ENCODE results near the gene OR52A1. TPM values are rescaled to one million over a fixed set of nuclear protein-coding genes. Genes with fewer than 3 reads are reported as not detected.

OR52A1 gene
- total and polyA plus RNA-seq, 9 of the 15 experiments (the other 6 are each of a cell fraction or from before 2014, with no cell fraction given), result under 0.01 to 0.33 (median 0.13) TPM; not detected in 3

DNA sequence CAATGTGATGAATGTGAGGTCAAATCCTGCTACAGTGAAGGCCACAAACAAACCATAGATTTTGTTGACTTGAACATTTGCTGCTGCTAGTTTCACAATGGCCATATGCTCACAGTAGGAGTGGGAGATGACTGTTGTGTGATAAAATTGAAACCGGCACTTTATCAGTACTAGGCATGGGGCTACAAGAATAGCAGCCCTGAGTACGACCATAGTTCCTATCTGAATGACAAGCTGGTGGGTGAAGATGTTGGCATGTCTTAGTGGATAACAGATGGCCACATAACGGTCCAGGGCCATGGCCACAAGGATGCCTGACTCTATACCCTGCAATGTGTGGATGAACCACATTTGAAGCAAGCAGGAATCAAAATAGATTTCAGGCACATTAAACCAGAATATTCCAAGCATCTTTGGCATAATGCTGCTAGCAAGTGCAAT lies 2.8 kb downstream of the OR52A1 start (continued):
- TF ChIP-seq, protein P1, sequence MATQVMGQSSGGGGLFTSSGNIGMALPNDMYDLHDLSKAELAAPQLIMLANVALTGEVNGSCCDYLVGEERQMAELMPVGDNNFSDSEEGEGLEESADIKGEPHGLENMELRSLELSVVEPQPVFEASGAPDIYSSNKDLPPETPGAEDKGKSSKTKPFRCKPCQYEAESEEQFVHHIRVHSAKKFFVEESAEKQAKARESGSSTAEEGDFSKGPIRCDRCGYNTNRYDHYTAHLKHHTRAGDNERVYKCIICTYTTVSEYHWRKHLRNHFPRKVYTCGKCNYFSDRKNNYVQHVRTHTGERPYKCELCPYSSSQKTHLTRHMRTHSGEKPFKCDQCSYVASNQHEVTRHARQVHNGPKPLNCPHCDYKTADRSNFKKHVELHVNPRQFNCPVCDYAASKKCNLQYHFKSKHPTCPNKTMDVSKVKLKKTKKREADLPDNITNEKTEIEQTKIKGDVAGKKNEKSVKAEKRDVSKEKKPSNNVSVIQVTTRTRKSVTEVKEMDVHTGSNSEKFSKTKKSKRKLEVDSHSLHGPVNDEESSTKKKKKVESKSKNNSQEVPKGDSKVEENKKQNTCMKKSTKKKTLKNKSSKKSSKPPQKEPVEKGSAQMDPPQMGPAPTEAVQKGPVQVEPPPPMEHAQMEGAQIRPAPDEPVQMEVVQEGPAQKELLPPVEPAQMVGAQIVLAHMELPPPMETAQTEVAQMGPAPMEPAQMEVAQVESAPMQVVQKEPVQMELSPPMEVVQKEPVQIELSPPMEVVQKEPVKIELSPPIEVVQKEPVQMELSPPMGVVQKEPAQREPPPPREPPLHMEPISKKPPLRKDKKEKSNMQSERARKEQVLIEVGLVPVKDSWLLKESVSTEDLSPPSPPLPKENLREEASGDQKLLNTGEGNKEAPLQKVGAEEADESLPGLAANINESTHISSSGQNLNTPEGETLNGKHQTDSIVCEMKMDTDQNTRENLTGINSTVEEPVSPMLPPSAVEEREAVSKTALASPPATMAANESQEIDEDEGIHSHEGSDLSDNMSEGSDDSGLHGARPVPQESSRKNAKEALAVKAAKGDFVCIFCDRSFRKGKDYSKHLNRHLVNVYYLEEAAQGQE (IDR thresholded peaks at IDR 0.05; ENCODE audit: borderline replicate concordance), result no peak
- TF ChIP-seq, protein P1 (CRISPR knock-in tag; IDR thresholded peaks at IDR 0.05; ENCODE audit: low read depth), result no peak
- TF ChIP-seq MIER1 (IDR thresholded peaks at IDR 0.05; ENCODE audit: low read depth) (no peak; the same call in 1 of the 2 replicates), TFAM (CRISPR knock-in tag; conservative IDR thresholded peaks at IDR 0.05) (no peak), FOXJ3 (CRISPR knock-in tag; IDR thresholded peaks at IDR 0.05) (no peak), RBM14 (IDR thresholded peaks at IDR 0.05; ENCODE audit: borderline replicate concordance, insufficient read depth, low read depth, low read length) (no peak), NEUROD1 (IDR thresholded peaks at IDR 0.05; ENCODE audit: borderline replicate concordance, low read depth, low read length, partially characterized antibody) (peak; percentile 68), ZNF431 (CRISPR knock-in tag; IDR thresholded peaks at IDR 0.05) (no peak; the same call in 1 of the 2 replicates), ZNF707 (CRISPR knock-in tag; conservative IDR thresholded peaks at IDR 0.05) (no peak), RHOXF2B (CRISPR knock-in tag; conservative IDR thresholded peaks at IDR 0.05) (no peak), ASH1L (IDR thresholded peaks at IDR 0.05; ENCODE audit: borderline replicate concordance, low read depth, partially characterized antibody) (no peak), ZNF24 (IDR thresholded peaks at IDR 0.05) (no peak), ZNF764 (CRISPR knock-in tag; IDR thresholded peaks at IDR 0.05; ENCODE audit: low read depth) (no peak), CHD2 (IDR thresholded peaks at IDR 0.05; ENCODE audit: low read depth, low read length) (0 out of 2 replicates have a peak, but pooled peaks have one; percentile 11), SIN3B (IDR thresholded peaks at IDR 0.05; ENCODE audit: low read depth) (no peak)
- TF ChIP-seq, protein P2, sequence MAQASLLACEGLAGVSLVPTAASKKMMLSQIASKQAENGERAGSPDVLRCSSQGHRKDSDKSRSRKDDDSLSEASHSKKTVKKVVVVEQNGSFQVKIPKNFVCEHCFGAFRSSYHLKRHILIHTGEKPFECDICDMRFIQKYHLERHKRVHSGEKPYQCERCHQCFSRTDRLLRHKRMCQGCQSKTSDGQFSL (CRISPR knock-in tag; IDR thresholded peaks at IDR 0.05), result no peak
- TF ChIP-seq, protein P2 (tag; IDR thresholded peaks at IDR 0.05), result no peak
- TF ChIP-seq, protein P3, sequence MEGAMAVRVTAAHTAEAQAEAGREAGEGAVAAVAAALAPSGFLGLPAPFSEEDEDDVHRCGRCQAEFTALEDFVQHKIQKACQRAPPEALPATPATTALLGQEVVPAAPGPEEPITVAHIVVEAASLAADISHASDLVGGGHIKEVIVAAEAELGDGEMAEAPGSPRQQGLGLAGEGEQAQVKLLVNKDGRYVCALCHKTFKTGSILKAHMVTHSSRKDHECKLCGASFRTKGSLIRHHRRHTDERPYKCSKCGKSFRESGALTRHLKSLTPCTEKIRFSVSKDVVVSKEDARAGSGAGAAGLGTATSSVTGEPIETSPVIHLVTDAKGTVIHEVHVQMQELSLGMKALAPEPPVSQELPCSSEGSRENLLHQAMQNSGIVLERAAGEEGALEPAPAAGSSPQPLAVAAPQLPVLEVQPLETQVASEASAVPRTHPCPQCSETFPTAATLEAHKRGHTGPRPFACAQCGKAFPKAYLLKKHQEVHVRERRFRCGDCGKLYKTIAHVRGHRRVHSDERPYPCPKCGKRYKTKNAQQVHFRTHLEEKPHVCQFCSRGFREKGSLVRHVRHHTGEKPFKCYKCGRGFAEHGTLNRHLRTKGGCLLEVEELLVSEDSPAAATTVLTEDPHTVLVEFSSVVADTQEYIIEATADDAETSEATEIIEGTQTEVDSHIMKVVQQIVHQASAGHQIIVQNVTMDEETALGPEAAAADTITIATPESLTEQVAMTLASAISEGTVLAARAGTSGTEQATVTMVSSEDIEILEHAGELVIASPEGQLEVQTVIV (CRISPR knock-in tag; IDR thresholded peaks at IDR 0.05; ENCODE audit: borderline replicate concordance), result no peak
